Muscle layer of duodenum (tissue), 2 donors: Measurements from ENCODE around the gene HOGA1.
"Not testable (repeated sequence)": the region's sequence is repeated elsewhere in the genome, so short reads cannot be mapped to it uniquely, and the experiment has no call there.

ENCODE experiments used
- H3K27ac ChIP-seq: one replicate; pipeline ENCODE4 v1.7.0; 2013; ENCODE audit warnings: mild to moderate bottlenecking, low read length
- H3K27me3 ChIP-seq: one replicate; pipeline ENCODE4 v1.7.0; 2013; ENCODE audit warnings: low read depth, mild to moderate bottlenecking, control low read depth, low read length
- H3K36me3 ChIP-seq, 2 donors: one replicate each; pipeline ENCODE4 v1.7.0; 2013; ENCODE audit warnings: low read length in 2 of 2, control low read depth in 1 of 2, mild to moderate bottlenecking in 1 of 2; ENCODE audit not compliant: insufficient read depth in 2 of 2, control insufficient read depth in 1 of 2
- H3K4me1 ChIP-seq, 2 donors: one replicate each; pipeline ENCODE4 v1.7.0; 2013; ENCODE audit warnings: low read length in 2 of 2, mild to moderate bottlenecking in 2 of 2, control low read depth in 1 of 2, moderate library complexity in 1 of 2; ENCODE audit not compliant: insufficient read depth in 2 of 2, control insufficient read depth in 1 of 2
- H3K4me3 ChIP-seq, 2 donors: one replicate each; pipeline ENCODE4 v1.7.0; 2013; ENCODE audit warnings: low read length in 2 of 2, low read depth in 1 of 2, mild to moderate bottlenecking in 1 of 2
- H3K9me3 ChIP-seq, 2 donors: one replicate each; pipeline ENCODE4 v1.7.0; 2013; ENCODE audit warnings: low read length in 2 of 2, control low read depth in 1 of 2, mild to moderate bottlenecking in 1 of 2; ENCODE audit not compliant: control insufficient read depth in 1 of 2
- donor health status: healthy.

The HOGA1 gene

GRCh38 chr10:97627731-97628130, 43.5 kb downstream of the HOGA1 start:
- Histone ChIP-seq H3K27ac (no peak overlapping the region), H3K4me1 (peaks cover 0 to 4% of the 10 kb centered on the region in 2 donors), H3K4me3 (no peak overlapping the region), H3K27me3 (no peaks in the 10 kb centered on the region), H3K9me3 (no peaks in the 10 kb centered on the region), H3K36me3 (no peaks in the 10 kb centered on the region)

- Histone ChIP-seq H3K36me3 (no peaks in the 10 kb centered on the region), H3K4me1 (peaks cover 0 to 6% of the 10 kb centered on the region in 2 donors), H3K27ac (no peak overlapping the region), H3K4me3 (no peak overlapping the region), H3K9me3 (no peaks in the 10 kb centered on the region), H3K27me3 (no peaks in the 10 kb centered on the region)
Measured at GRCh38 chr10:97628228-97628627, 44.0 kb downstream of the HOGA1 start.

- Histone ChIP-seq H3K4me3 (no peak overlapping the region), H3K27me3 (no peaks in the 10 kb centered on the region), H3K27ac (no peak overlapping the region), H3K36me3 (no peaks in the 10 kb centered on the region), H3K9me3 (no peaks in the 10 kb centered on the region), H3K4me1 (peaks cover 0 to 13% of the 10 kb centered on the region in 2 donors)
Measured at GRCh38 chr10:97629289-97629688, 45.1 kb downstream of the HOGA1 start.

- Histone ChIP-seq H3K4me3 (no peak overlapping the region), H3K27me3 (no peaks in the 10 kb centered on the region), H3K4me1 (peaks cover 0 to 13% of the 10 kb centered on the region in 2 donors), H3K27ac (no peak overlapping the region), H3K36me3 (no peaks in the 10 kb centered on the region), H3K9me3 (no peaks in the 10 kb centered on the region)
Measured at GRCh38 chr10:97631098-97631497, 46.9 kb downstream of the HOGA1 start.

- H3K4me1 ChIP-seq = peaks cover 0 to 13% of the 10 kb centered on the region in 2 donors
- no peaks in the 10 kb centered on the region for H3K36me3 ChIP-seq
- no peaks in the 10 kb centered on the region for H3K9me3 ChIP-seq
- H3K27ac ChIP-seq = peak within 1 kb of the TSS; percentile 40
- H3K27me3 ChIP-seq = no peaks in the 10 kb centered on the region
- H3K4me3 ChIP-seq = peak within 1 kb of the TSS; percentile 88 to 91
Measured at GRCh38 chr10:97632949-97633884, 49.0 kb downstream of the HOGA1 start, which contains the start of gene MORN4. Gene MORN4, minus strand, starts transcription at chr10:97633500. Its CDS starts 13,847 bp downstream, at chr10:97619653.

GRCh38 chr10:97633921-97634320, 49.7 kb downstream of the HOGA1 start:
- Histone ChIP-seq H3K4me1 (peaks cover 0 to 13% of the 10 kb centered on the region in 2 donors), H3K4me3 (peak overlapping the region; percentile 88 to 91), H3K9me3 (no peaks in the 10 kb centered on the region), H3K27me3 (no peaks in the 10 kb centered on the region), H3K36me3 (no peaks in the 10 kb centered on the region), H3K27ac (peak overlapping the region; percentile 40)

- H3K4me1 ChIP-seq = peaks cover 0 to 13% of the 10 kb centered on the region in 2 donors
Measured at GRCh38 chr10:97635577-97635976, 51.4 kb downstream of the HOGA1 start.

GRCh38 chr10:97639090-97639489, 54.9 kb downstream of the HOGA1 start:
- H3K27me3 ChIP-seq, H3K27ac ChIP-seq, H3K9me3 ChIP-seq, H3K36me3 ChIP-seq, H3K4me3 ChIP-seq, H3K4me1 ChIP-seq: not testable (repeated sequence)

More at GRCh38 chr10:97635577-97635976, 51.4 kb downstream of the HOGA1 start:
- H3K9me3 ChIP-seq = no peaks in the 10 kb centered on the region
- no peaks in the 10 kb centered on the region for H3K36me3 ChIP-seq
- H3K27ac ChIP-seq = no peak overlapping the region
- H3K27me3 ChIP-seq = no peaks in the 10 kb centered on the region
- no peak overlapping the region for H3K4me3 ChIP-seq

GRCh38 chr10:97640174-97640867, 56.1 kb downstream of the HOGA1 start, which contains the start of gene PI4K2A:
Gene PI4K2A, plus strand, starts transcription at chr10:97640671. Its CDS starts 72 bp downstream, at chr10:97640743.
- peaks cover 6 to 9% of the 10 kb centered on the region in 2 donors for H3K4me1 ChIP-seq
- peak within 1 kb of the TSS; percentile 83 to 91 for H3K4me3 ChIP-seq
- peaks cover 0 to 9% of the 10 kb centered on the region in 2 donors for H3K36me3 ChIP-seq
- no peaks in the 10 kb centered on the region for H3K9me3 ChIP-seq
- no peaks in the 10 kb centered on the region for H3K27me3 ChIP-seq
- peak within 1 kb of the TSS; percentile 71 for H3K27ac ChIP-seq

GRCh38 chr10:97640868-97641811, 57.0 kb downstream of the HOGA1 start:
- Histone ChIP-seq H3K27me3 (no peaks in the 10 kb centered on the region), H3K9me3 (no peaks in the 10 kb centered on the region), H3K36me3 (peaks cover 0 to 9% of the 10 kb centered on the region in 2 donors), H3K4me1 (peaks cover 6 to 9% of the 10 kb centered on the region in 2 donors), H3K4me3 (peak overlapping the region; percentile 83 to 91), H3K27ac (peak overlapping the region; percentile 71)
